ENCODE results near the gene DUSP18. TPM values are rescaled to one million over a fixed set of nuclear protein-coding genes. Genes with fewer than 3 reads are reported as not detected.
"Not testable (repeated sequence)": the region's sequence is repeated elsewhere in the genome, so short reads cannot be mapped to it uniquely, and the experiment has no call there.

DUSP18 gene
- 2.5 TPM for total RNA-seq
- long read RNA-seq, partial matches to known transcripts: 0 of 6 reads
- long read RNA-seq, other reads (novel, unspliced or antisense): 3 of 6 reads

GRCh38 chr22:30667494-30668385 lies at the start of gene DUSP18:
Gene DUSP18, minus strand, starts transcription at chr22:30667875. Its CDS starts 3,872 bp downstream, at chr22:30664003.
- peak; percentile 100 for ATAC-seq
- DNase-seq: peak; percentile 97
- intact Hi-C loops (cut with micrococcal nuclease): no loop called here

- DNase-seq: no peak
Measured at GRCh38 chr22:30714062-30714461, 46.4 kb upstream of the DUSP18 start.

GRCh38 chr22:30712094-30712493 lies 44.4 kb upstream of the DUSP18 start:
- no peak for DNase-seq
- ATAC-seq: no peak
- intact Hi-C loops (cut with micrococcal nuclease): no loop called here

More at GRCh38 chr22:30714062-30714461, 46.4 kb upstream of the DUSP18 start:
- no peak for ATAC-seq
- intact Hi-C loops (cut with micrococcal nuclease): no loop called here

GRCh38 chr22:30709980-30710379 lies 42.3 kb upstream of the DUSP18 start:
- DNase-seq; intact Hi-C loops (cut with micrococcal nuclease); ATAC-seq: not testable (repeated sequence)

GRCh38 chr22:30705710-30706651 lies 38.3 kb upstream of the DUSP18 start:
- no peak for ATAC-seq
- intact Hi-C loops (cut with micrococcal nuclease): no loop called here
- no peak for DNase-seq

- DNase-seq (no peak), ATAC-seq (no peak)
- intact Hi-C loops (cut with micrococcal nuclease): no loop called here
Measured at GRCh38 chr22:30704978-30705377, 37.3 kb upstream of the DUSP18 start.

- intact Hi-C loops (cut with micrococcal nuclease): no loop called here
- ATAC-seq (no peak), DNase-seq (no peak)
Measured at GRCh38 chr22:30702856-30703255, 35.2 kb upstream of the DUSP18 start.

- ATAC-seq: no peak
- intact Hi-C loops (cut with micrococcal nuclease): no loop called here
- DNase-seq: no peak
Measured at GRCh38 chr22:30701872-30702271, 34.2 kb upstream of the DUSP18 start.

GRCh38 chr22:30697975-30698374 lies 30.3 kb upstream of the DUSP18 start:
- ATAC-seq: no peak
- DNase-seq: no peak
- intact Hi-C loops (cut with micrococcal nuclease): no loop called here

- no peak for ATAC-seq
- DNase-seq: no peak
- intact Hi-C loops (cut with micrococcal nuclease): no loop called here
Measured at GRCh38 chr22:30695871-30696655, 28.4 kb upstream of the DUSP18 start.

- intact Hi-C loops (cut with micrococcal nuclease): no loop called here
- ATAC-seq: no peak
- DNase-seq: peak; percentile 30
Measured at GRCh38 chr22:30695351-30695851, 27.7 kb upstream of the DUSP18 start.

- peak; percentile 60 for DNase-seq
- intact Hi-C loops (cut with micrococcal nuclease): no loop called here
- peak; percentile 85 for ATAC-seq
Measured at GRCh38 chr22:30694640-30695350, 27.1 kb upstream of the DUSP18 start, which contains the start of gene OSBP2. Gene OSBP2, plus strand, starts transcription at chr22:30694874. Its CDS starts 36 bp downstream, at chr22:30694910.

GRCh38 chr22:30694171-30694639 lies 26.5 kb upstream of the DUSP18 start:
- peak; percentile 76 for ATAC-seq
- intact Hi-C loops (cut with micrococcal nuclease): no loop called here
- DNase-seq: peak; percentile 69

GRCh38 chr22:30691204-30691603 lies 23.5 kb upstream of the DUSP18 start:
- intact Hi-C loops (cut with micrococcal nuclease): no loop called here
- ATAC-seq: no peak
- no peak for DNase-seq

- no peak for DNase-seq
- no peak for ATAC-seq
- intact Hi-C loops (cut with micrococcal nuclease): no loop called here
Measured at GRCh38 chr22:30689622-30690021, 21.9 kb upstream of the DUSP18 start.

- no peak for DNase-seq
- ATAC-seq: no peak
- intact Hi-C loops (cut with micrococcal nuclease): no loop called here
Measured at GRCh38 chr22:30687358-30687757, 19.7 kb upstream of the DUSP18 start.

GRCh38 chr22:30685178-30685577 lies 17.5 kb upstream of the DUSP18 start:
- intact Hi-C loops (cut with micrococcal nuclease): no loop called here
- ATAC-seq (no peak), DNase-seq (no peak)

- no peak for DNase-seq
- intact Hi-C loops (cut with micrococcal nuclease): no loop called here
- no peak for ATAC-seq
Measured at GRCh38 chr22:30681831-30682230, 14.2 kb upstream of the DUSP18 start.
